Heart left ventricle (tissue), 16 donors: ENCODE data around the gene FOXJ3. TPM values are rescaled to one million over a fixed set of nuclear protein-coding genes. Genes with fewer than 3 reads are reported as not detected.
A peak's percentile ranks its signal among the peaks of the same experiment; 100 is the strongest.

Experiments used
- ATAC-seq, 4 donors: fragments of 200-7000 bp; cut with Tn5 transposase; one replicate each; pipeline ENCODE4 v1.9.1; 2020 to 2022; ENCODE audit warnings: moderate library complexity in 4 of 4, mild to moderate bottlenecking in 3 of 4, moderate number of reproducible peaks in 1 of 4
- DNase-seq, 5 donors: peaks; one replicate each; pipeline ENCODE4 v3.0.0-alpha.2; 2020
- H3K27ac ChIP-seq, 12 donors: fragments of 200-600 bp; sonication (generic) in 4 of 12; one replicate each; pipeline versions ENCODE4 v1.5.0 to v1.8.0; 2016 to 2022; ENCODE audit warnings: mild to moderate bottlenecking in 2 of 12
- H3K27me3 ChIP-seq, 9 donors: fragments of 200-600 bp; sonication (generic) in 2 of 9; one replicate each; pipeline versions ENCODE4 v1.5.1 to v1.8.0; 2016 to 2022; ENCODE audit warnings: mild to moderate bottlenecking in 3 of 9
- H3K36me3 ChIP-seq, 9 donors: fragments of 200-600 bp; sonication (generic) in 2 of 9; one replicate each; pipeline versions ENCODE4 v1.5.0 to v1.8.0; 2018 to 2022; ENCODE audit warnings: mild to moderate bottlenecking in 2 of 9
- H3K4me1 ChIP-seq, 12 donors: fragments of 200-600 bp; sonication (generic) in 4 of 12; one replicate each; pipeline versions ENCODE4 v1.5.0 to v1.8.0; 2016 to 2022; ENCODE audit warnings: mild to moderate bottlenecking in 3 of 12
- H3K4me3 ChIP-seq, 12 donors: fragments of 200-600 bp; sonication (generic) in 4 of 12; one replicate each; pipeline versions ENCODE4 v1.5.0 to v1.8.0; 2017 to 2022; ENCODE audit warnings: mild to moderate bottlenecking in 9 of 12, moderate library complexity in 4 of 12
- H3K9me3 ChIP-seq, 12 donors: fragments of 200-600 bp; sonication (generic) in 4 of 12; one replicate each; pipeline versions ENCODE4 v1.5.0 to v1.8.0; 2016 to 2022; ENCODE audit warnings: mild to moderate bottlenecking in 1 of 12
- CTCF ChIP-seq, 12 donors: fragments of 200-600 bp; sonication (generic) in 4 of 12; IDR thresholded peaks; one replicate each; pipeline versions ENCODE4 v1.5.0 to v1.8.0; 2018 to 2022; ENCODE audit warnings: antibody characterized with exemption in 12 of 12, mild to moderate bottlenecking in 5 of 12
- POLR2A ChIP-seq, 2 donors: fragments of 450-650 bp; IDR thresholded peaks; one replicate each; pipeline ENCODE4 v1.6.1; 2017; ENCODE audit warnings: antibody characterized with exemption in 2 of 2, mild to moderate bottlenecking in 2 of 2, moderate library complexity in 2 of 2
- WGBS, 4 donors: extraction: QIAGEN DNeasy Blood & Tissue Kit in 2 of 4; methylation state at CpG; one replicate each; pipeline versions ENCODE4 v1.1.5 to v1.1.7; 2013 to 2018; 5-methylcytosine and 5-hydroxymethylcytosine counted together
- intact Hi-C, 10 donors: fragments of 100-400 bp; cut with DNase I; formaldehyde crosslinking; loops; one replicate each; pipeline versions ENCODE4 v1.11.1 to v1.14.2; 2022
- polyA plus RNA-seq, 2 donors: library from polyadenylated mRNA; stranded (reverse); fragments of 200-250 nt; gene quantifications; one replicate each; pipeline ENCODE4 v1.2.3, GENCODE V29; 2013
- total RNA-seq, 9 donors: library from RNA; depleted of rRNA in 2 of 9; stranded (reverse); fragments of >200 nt in 2 of 9; fragmentation: NEBNext Ultra II Directional in 3 of 9; extraction: Animal tissue kit (Norgen Biotek cat#: 25700) in 3 of 9; gene quantifications; one replicate each; pipeline versions ENCODE4 v1.1.0 to v1.2.4, GENCODE V29; 2016 to 2023
- donor health status: ischemic (EF 13 %, LVEDD 7.1; RV severe dilation, severe dysfunction).
- donor health status: healthy with polysubstance abuse.
- donor health status: DM: no; HTN: yes; CAD: no.
- donor health status: DM: no; HTN: no; CAD: no.
- donor health status: ischemic (EF 25% LVEDD 6.9; RV normal size, moderate dysfunction).
- donor health status: ischemic (EF 25% LVEDD 5.7; RV mildly dilated, moderate dysfunction).
- donor health status: healthy.
- donor health status: DM: yes; HTN: yes; CAD: no.
- donor health status: ischemic (EF 35%, LVEDD 5.7; RV mildly dilated, moderate dysfunction).
- donor health status: nonischemic (EF 11% LVEDD 7.7; RV severe dilation, severe dysfunction).
- donor health status: DM: yes; HTN: yes; CAD: no.
- donor health status: PGD.
- donor health status: ischemic (EF 29% LVEDD 5.4; RV normal size, mild dysfunction).
- donor health status: nonischemic (EF 23%, LVEDD 6.1; RV moderate dilation, normal function).

Gene FOXJ3
- total and polyA plus RNA-seq, 11 donors: 10.8 to 48.8 (median 36.4) TPM

GRCh38 chr1:42336978-42337377 is 1.9 kb upstream of the FOXJ3 start:
- ATAC-seq (no peak), DNase-seq (no peak)
- intact Hi-C loops: loop anchor here in 7 of 10 donors (5.0 to 10.0 kb wide), 8 partner anchors 120 to 522 kb away; partner anchors contain the start of genes PPCS (in 3 of the 7), YBX1 (in 3 of the 7), ZMYND12 (in 3 of the 7) and C1orf50 (in 1 of the 7)
- no peaks in the 10 kb centered on the region for H3K27me3 ChIP-seq
- no peaks in the 10 kb centered on the region for H3K36me3 ChIP-seq
- H3K4me1 ChIP-seq: peaks cover 3 to 44% (median 26%) of the 10 kb centered on the region in 12 donors
- H3K27ac ChIP-seq: no peak overlapping the region
- no peaks in the 10 kb centered on the region for H3K9me3 ChIP-seq
- H3K4me3 ChIP-seq: no peak overlapping the region
- TF ChIP-seq POLR2A (IDR thresholded peaks at IDR 0.05): no peak
- no peak for TF ChIP-seq CTCF (IDR thresholded peaks at IDR 0.05)
- 65 to 68% (median 67%) methylated on average over 6 of the region's 6 CpGs for WGBS, 4 donors

GRCh38 chr1:42335809-42336518 is 929 bp upstream of the FOXJ3 start:
- H3K27me3 ChIP-seq: no peaks in the 10 kb centered on the region
- H3K36me3 ChIP-seq: no peaks in the 10 kb centered on the region
- no peaks in the 10 kb centered on the region for H3K9me3 ChIP-seq
- ATAC-seq (peak in 2 of 4 donors; percentile 1 to 5), DNase-seq (no peak)
- intact Hi-C loops: loop anchor here in 7 of 10 donors (2.0 to 10.0 kb wide), 11 partner anchors 121 to 521 kb away; partner anchors contain the start of genes PPCS (in 4 of the 7), ZMYND12 (in 4 of the 7), YBX1 (in 3 of the 7) and C1orf50 (in 1 of the 7)
- WGBS, 4 donors: 12 to 27% (median 18%) methylated on average over 9 of the region's 9 CpGs
- TF ChIP-seq CTCF (IDR thresholded peaks at IDR 0.05) (no peak), POLR2A (IDR thresholded peaks at IDR 0.05) (no peak)
- peaks cover 3 to 53% (median 28%) of the 10 kb centered on the region in 12 donors for H3K4me1 ChIP-seq
- peak overlapping the region; percentile 83 to 98 (median 95) for H3K27ac ChIP-seq
- H3K4me3 ChIP-seq: peak overlapping the region; percentile 72 to 99 (median 94)

GRCh38 chr1:42334240-42335049 is 590 bp downstream of the FOXJ3 start:
- Histone ChIP-seq H3K27me3 (no peaks in the 10 kb centered on the region), H3K9me3 (no peaks in the 10 kb centered on the region), H3K4me3 (peak overlapping the region; percentile 72 to 99 (median 94)), H3K4me1 (peaks cover 3 to 62% (median 35%) of the 10 kb centered on the region in 12 donors), H3K36me3 (no peaks in the 10 kb centered on the region), H3K27ac (peak overlapping the region; percentile 83 to 98 (median 95))
- ATAC-seq (peak; percentile 48 to 83 (median 78)), DNase-seq (peak; percentile 60 to 77 (median 70))
- intact Hi-C loops: loop anchor here in 9 of 10 donors (2.0 to 10.0 kb wide), 12 partner anchors 122 to 520 kb away; partner anchors contain the start of genes PPCS (in 4 of the 9), ZMYND12 (in 4 of the 9), YBX1 (in 3 of the 9) and C1orf50 (in 1 of the 9)
- TF ChIP-seq POLR2A (IDR thresholded peaks at IDR 0.05) (no peak), CTCF (IDR thresholded peaks at IDR 0.05) (peak in 4 of 12 donors; percentile 12 to 26 (median 20))
- 0 to 1% (median 1%) methylated on average over 24 to 58 of the region's 58 CpGs for WGBS, 4 donors
